Lung (tissue), 12 donors: ENCODE results near the gene DCAF4. TPM values are rescaled to one million over a fixed set of nuclear protein-coding genes. Genes with fewer than 3 reads are reported as not detected.
"Not testable (repeated sequence)": the region's sequence is repeated elsewhere in the genome, so short reads cannot be mapped to it uniquely, and the experiment has no call there.

Experiments
- ATAC-seq: fragments of 200-7000 bp; cut with Tn5 transposase; one replicate; pipeline ENCODE4 v1.9.1; 2020; ENCODE audit warnings: moderate number of reproducible peaks; ENCODE audit not compliant: insufficient read depth, low FRiP score
- DNase-seq, 3 donors: peaks; one replicate each; pipeline ENCODE4 v3.0.0-alpha.2; 2013 to 2017
- H3K27ac ChIP-seq, 2 donors: one replicate each; pipeline ENCODE4 v1.5.1; 2013; ENCODE audit warnings: mild to moderate bottlenecking in 2 of 2, moderate library complexity in 2 of 2, control low read depth in 1 of 2, inconsistent platforms in 1 of 2, low read depth in 1 of 2, low read length in 1 of 2
- H3K27me3 ChIP-seq, 3 donors: one replicate each; pipeline ENCODE4 v1.5.1; 2013; ENCODE audit warnings: low read length in 2 of 3; ENCODE audit not compliant: control insufficient read depth in 3 of 3, insufficient read depth in 3 of 3
- H3K36me3 ChIP-seq, 4 donors: one replicate each; pipeline ENCODE4 v1.5.1; 2013; ENCODE audit warnings: low read length in 4 of 4, mild to moderate bottlenecking in 1 of 4, moderate library complexity in 1 of 4; ENCODE audit not compliant: control insufficient read depth in 4 of 4, insufficient read depth in 4 of 4
- H3K4me1 ChIP-seq, 5 donors: one replicate each; pipeline ENCODE4 v1.5.1; 2013; ENCODE audit warnings: low read length in 5 of 5, mild to moderate bottlenecking in 2 of 5, moderate library complexity in 1 of 5; ENCODE audit not compliant: control insufficient read depth in 5 of 5, insufficient read depth in 5 of 5
- H3K4me3 ChIP-seq: one replicate; pipeline ENCODE4 v1.5.1; 2013; ENCODE audit warnings: mild to moderate bottlenecking, control low read depth, moderate library complexity
- H3K9ac ChIP-seq, 2 donors: one replicate each; pipeline ENCODE4 v1.5.1; 2013; ENCODE audit warnings: low read length in 2 of 2, control low read depth in 1 of 2; ENCODE audit not compliant: insufficient read depth in 1 of 2
- H3K9me3 ChIP-seq, 4 donors: one replicate each; pipeline ENCODE4 v1.5.1; 2013; ENCODE audit warnings: low read length in 3 of 4, mild to moderate bottlenecking in 1 of 4, moderate library complexity in 1 of 4; ENCODE audit not compliant: control insufficient read depth in 4 of 4, insufficient read depth in 3 of 4
- WGBS, 2 donors: extraction: QIAGEN DNeasy Blood & Tissue Kit; methylation state at CpG; one replicate each; pipeline ENCODE4 v1.1.7; 2013; 5-methylcytosine and 5-hydroxymethylcytosine counted together
- polyA plus RNA-seq, 2 donors: library from polyadenylated mRNA; stranded (reverse); fragments of 200-250 nt; gene quantifications; one replicate each; pipeline ENCODE4 v1.2.1, GENCODE V29; 2013
- total RNA-seq, 2 donors: library from RNA; depleted of rRNA in 1 of 2; stranded (reverse); fragments of >200 nt in 1 of 2; gene quantifications; one replicate each; pipeline ENCODE4 v1.2.1, GENCODE V29; 2014 to 2021
- TF ChIP-seq, protein P1 (sequence below): IDR thresholded peaks from 2 replicates; pipeline ENCODE4 v1.5.1; 2012; ENCODE audit warnings: mild to moderate bottlenecking; ENCODE audit errors: control extremely low read depth, extremely low read depth
- donor health status: control.
- donor health status: control.
- donor health status: Bipolar disorder and iron deficiency.
- donor health status: healthy.
- donor health status: DM: yes; HTN: yes; CAD: no.

The DCAF4 gene
- total and polyA plus RNA-seq, 4 donors, result 5.2 to 13.5 (median 11.2) TPM

DNA sequence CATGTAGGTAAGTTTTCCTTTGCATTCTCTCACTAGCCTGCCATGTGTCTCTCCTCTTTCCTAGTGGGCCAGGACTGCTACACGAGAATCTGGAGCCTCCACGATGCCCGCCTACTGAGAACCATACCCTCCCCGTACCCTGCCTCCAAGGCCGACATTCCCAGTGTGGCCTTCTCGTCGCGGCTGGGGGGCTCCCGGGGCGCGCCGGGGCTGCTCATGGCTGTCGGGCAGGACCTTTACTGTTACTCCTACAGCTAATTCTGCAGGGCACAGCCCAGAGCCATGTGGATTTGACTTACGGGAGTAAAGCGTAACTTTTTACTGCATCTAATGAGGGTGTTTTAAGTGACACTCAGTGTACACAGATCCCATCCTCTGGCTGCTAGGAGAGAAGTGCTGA, 32.3 kb downstream of the DCAF4 start:
- Histone ChIP-seq H3K9ac (no peak overlapping the region), H3K4me1 (peaks cover 0 to under 1% (median 0%) of the 10 kb centered on the region in 5 donors), H3K27ac (no peak overlapping the region), H3K9me3 (peaks cover 0 to 2% (median 0%) of the 10 kb centered on the region in 4 donors), H3K27me3 (no peaks in the 10 kb centered on the region), H3K36me3 (peaks cover 8 to 27% (median 16%) of the 10 kb centered on the region in 4 donors), H3K4me3 (no peak overlapping the region)
- no peak for DNase-seq
- WGBS, 2 donors, result 97% methylated on average over 15 of the region's 15 CpGs
- no peak for ATAC-seq
- TF ChIP-seq, protein P1, sequence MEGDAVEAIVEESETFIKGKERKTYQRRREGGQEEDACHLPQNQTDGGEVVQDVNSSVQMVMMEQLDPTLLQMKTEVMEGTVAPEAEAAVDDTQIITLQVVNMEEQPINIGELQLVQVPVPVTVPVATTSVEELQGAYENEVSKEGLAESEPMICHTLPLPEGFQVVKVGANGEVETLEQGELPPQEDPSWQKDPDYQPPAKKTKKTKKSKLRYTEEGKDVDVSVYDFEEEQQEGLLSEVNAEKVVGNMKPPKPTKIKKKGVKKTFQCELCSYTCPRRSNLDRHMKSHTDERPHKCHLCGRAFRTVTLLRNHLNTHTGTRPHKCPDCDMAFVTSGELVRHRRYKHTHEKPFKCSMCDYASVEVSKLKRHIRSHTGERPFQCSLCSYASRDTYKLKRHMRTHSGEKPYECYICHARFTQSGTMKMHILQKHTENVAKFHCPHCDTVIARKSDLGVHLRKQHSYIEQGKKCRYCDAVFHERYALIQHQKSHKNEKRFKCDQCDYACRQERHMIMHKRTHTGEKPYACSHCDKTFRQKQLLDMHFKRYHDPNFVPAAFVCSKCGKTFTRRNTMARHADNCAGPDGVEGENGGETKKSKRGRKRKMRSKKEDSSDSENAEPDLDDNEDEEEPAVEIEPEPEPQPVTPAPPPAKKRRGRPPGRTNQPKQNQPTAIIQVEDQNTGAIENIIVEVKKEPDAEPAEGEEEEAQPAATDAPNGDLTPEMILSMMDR, result no peak

DNA sequence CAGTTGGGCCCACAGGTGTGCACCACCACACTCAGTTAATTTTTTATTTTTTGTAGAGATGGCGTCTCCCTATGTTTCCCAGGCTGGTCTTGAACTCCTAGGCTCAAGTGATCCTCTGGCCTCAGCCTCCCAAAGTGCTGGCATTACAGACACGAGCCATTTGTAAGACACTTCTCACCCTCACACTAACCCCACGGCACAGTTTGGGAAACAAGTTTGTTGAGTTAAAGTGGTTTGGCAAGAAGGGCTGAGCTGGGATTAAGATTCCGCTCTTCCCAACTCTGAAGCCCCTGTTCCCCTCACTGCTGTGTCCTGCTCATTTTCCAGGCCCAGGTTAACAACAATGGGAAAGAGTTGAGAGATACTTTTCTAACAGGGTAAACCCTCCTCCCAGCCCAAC, 34.8 kb downstream of the DCAF4 start:
- not testable (repeated sequence) for H3K27me3 ChIP-seq, H3K9ac ChIP-seq, H3K9me3 ChIP-seq, H3K27ac ChIP-seq, ATAC-seq, H3K4me1 ChIP-seq, H3K4me3 ChIP-seq, DNase-seq
- 95% methylated on average over 4 of the region's 4 CpGs for WGBS, 2 donors
- peaks cover 8 to 24% (median 14%) of the 10 kb centered on the region in 4 donors for H3K36me3 ChIP-seq

DNA sequence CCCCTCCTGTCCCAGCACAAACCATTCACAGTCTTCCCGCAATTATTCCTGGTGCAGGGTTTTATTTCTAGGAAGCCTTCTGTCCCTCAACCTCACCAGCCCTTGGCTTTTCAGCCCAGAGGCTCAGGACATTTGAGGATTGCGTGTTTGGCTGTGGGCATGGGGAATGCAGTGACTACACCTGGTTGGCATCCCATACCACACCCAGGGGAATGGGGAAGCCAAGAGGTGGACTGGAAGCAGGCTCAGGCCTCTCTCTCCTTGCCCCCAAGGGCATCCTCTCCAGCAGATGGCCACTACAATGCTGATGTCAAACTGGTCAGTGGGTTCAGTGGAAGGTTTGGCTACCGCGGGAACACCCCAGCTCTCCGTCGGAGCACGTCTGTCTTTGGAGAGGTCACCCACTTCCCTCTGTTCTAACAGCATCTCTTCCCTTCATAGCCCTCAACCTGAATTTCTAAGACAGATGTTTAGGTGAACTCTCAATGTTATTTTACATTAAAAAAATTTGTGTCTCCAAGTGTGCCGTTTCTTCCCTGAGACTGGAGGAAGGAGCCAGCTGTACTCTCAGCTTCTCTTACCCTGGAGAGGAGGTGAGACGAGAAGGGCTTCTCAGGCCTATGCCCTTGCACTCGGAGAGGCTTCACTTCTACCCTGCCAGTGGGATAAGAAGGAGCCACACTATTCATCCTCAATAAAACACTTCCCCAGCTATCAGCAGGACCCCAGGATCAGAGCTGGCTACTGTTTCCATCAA, 35.5 kb downstream of the DCAF4 start:
- Histone ChIP-seq H3K9ac (no peak overlapping the region), H3K9me3 (no peaks in the 10 kb centered on the region), H3K4me3 (no peak overlapping the region), H3K36me3 (peaks cover 8 to 18% (median 12%) of the 10 kb centered on the region in 4 donors), H3K4me1 (peaks cover 0 to 3% (median 0%) of the 10 kb centered on the region in 5 donors), H3K27me3 (no peaks in the 10 kb centered on the region), H3K27ac (no peak overlapping the region)
- ATAC-seq (no peak), DNase-seq (no peak)
- TF ChIP-seq, protein P1, result no peak
- WGBS, 2 donors, result 85% methylated on average over 10 of the region's 10 CpGs

DNA sequence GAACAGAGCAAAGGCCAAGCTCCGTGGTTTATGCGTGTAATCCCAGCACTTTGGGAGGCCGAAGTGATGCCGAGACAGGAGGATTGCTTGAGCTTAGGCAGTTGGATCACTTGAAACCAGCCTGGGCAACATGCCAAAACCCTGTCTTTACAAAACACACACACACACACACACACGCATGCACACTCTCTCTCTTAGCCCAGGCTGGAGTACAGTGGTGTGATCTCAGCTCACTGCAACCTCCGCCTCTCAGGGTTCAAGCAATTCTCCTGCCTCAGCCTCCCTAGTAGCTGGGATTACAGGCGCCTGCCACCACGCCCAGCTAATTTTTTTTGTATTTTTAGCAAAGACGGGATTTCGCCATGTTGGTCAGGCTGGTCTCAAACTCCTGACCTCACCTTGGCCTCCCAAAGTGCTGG, 36.1 kb downstream of the DCAF4 start:
- H3K4me3 ChIP-seq, H3K27me3 ChIP-seq, H3K27ac ChIP-seq, H3K9me3 ChIP-seq, H3K4me1 ChIP-seq, ATAC-seq, H3K9ac ChIP-seq: not testable (repeated sequence)
- H3K36me3 ChIP-seq, result peaks cover 7 to 14% (median 11%) of the 10 kb centered on the region in 4 donors
- WGBS, 2 donors, result 68 to 79% methylated on average over 10 of the region's 10 CpGs
- DNase-seq, result peak; percentile 71 to 84 (median 73)
